ENCODE results near the gene SFI1. TPM values are rescaled to one million over a fixed set of nuclear protein-coding genes. Genes with fewer than 3 reads are reported as not detected.

Gene SFI1
- total and polyA plus RNA-seq, 4 donors: 3.1 to 16.2 (median 7.4) TPM

DNA sequence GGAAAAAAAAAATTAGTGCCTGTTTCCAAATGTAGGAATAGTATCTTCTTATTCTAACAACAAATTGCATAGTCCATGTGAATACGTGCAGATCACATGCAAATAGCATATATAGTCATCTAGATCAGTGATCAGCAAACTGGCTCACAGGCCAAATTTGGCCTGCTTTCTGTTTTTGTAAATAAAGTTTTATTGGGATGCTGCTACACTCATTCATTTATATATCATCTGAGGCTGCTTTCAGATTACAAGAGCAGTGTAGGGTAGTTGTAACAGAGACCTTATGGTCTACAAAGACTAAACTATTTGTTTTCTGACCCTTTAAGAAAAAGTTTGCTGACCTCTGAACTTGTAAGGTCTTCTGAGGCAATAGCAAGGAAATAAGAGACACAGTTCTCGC, 65.6 kb downstream of the SFI1 start:
- Histone ChIP-seq H3K4me1 (ENCODE audit: control insufficient read depth in 4 of 4, insufficient read depth in 4 of 4, low read length in 3 of 4) (no peaks in the 10 kb centered on the region), H3K4me3 (ENCODE audit: low read depth in 1 of 3, low read length in 3 of 3) (no peak overlapping the region), H3K9ac (ENCODE audit: low read depth in 1 of 2, low read length in 2 of 2) (no peak overlapping the region), H3K9me3 (ENCODE audit: control insufficient read depth in 4 of 4, low read length in 3 of 4) (no peaks in the 10 kb centered on the region), H3K27me3 (ENCODE audit: control insufficient read depth in 4 of 4, insufficient read depth in 4 of 4, low read length in 3 of 4) (no peaks in the 10 kb centered on the region), H3K27ac (ENCODE audit: low read depth in 1 of 2, low read length in 2 of 2) (no peak overlapping the region), H3K36me3 (ENCODE audit: control insufficient read depth in 4 of 4, insufficient read depth in 3 of 4, low read depth in 1 of 4, low read length in 3 of 4) (peaks cover 0 to 4% (median 0%) of the 10 kb centered on the region in 4 donors)
- no peak for DNase-seq (ENCODE audit: low spot score)
- no peak for TF ChIP-seq NR2F2 (IDR thresholded peaks at IDR 0.05)
- no peak for TF ChIP-seq JUND (IDR thresholded peaks at IDR 0.05)
- no peak for TF ChIP-seq SP1 (IDR thresholded peaks at IDR 0.05)
- TF ChIP-seq HNF4A (conservative IDR thresholded peaks at IDR 0.05): no peak
- TF ChIP-seq, protein P1, sequence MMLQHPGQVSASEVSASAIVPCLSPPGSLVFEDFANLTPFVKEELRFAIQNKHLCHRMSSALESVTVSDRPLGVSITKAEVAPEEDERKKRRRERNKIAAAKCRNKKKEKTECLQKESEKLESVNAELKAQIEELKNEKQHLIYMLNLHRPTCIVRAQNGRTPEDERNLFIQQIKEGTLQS (IDR thresholded peaks at IDR 0.05): no peak
- no peak for TF ChIP-seq RAD21 (IDR thresholded peaks at IDR 0.05)
- no peak for TF ChIP-seq FOXA2 (IDR thresholded peaks at IDR 0.05)
- TF ChIP-seq FOXA1 (IDR thresholded peaks at IDR 0.05): no peak
- TF ChIP-seq, protein P2, sequence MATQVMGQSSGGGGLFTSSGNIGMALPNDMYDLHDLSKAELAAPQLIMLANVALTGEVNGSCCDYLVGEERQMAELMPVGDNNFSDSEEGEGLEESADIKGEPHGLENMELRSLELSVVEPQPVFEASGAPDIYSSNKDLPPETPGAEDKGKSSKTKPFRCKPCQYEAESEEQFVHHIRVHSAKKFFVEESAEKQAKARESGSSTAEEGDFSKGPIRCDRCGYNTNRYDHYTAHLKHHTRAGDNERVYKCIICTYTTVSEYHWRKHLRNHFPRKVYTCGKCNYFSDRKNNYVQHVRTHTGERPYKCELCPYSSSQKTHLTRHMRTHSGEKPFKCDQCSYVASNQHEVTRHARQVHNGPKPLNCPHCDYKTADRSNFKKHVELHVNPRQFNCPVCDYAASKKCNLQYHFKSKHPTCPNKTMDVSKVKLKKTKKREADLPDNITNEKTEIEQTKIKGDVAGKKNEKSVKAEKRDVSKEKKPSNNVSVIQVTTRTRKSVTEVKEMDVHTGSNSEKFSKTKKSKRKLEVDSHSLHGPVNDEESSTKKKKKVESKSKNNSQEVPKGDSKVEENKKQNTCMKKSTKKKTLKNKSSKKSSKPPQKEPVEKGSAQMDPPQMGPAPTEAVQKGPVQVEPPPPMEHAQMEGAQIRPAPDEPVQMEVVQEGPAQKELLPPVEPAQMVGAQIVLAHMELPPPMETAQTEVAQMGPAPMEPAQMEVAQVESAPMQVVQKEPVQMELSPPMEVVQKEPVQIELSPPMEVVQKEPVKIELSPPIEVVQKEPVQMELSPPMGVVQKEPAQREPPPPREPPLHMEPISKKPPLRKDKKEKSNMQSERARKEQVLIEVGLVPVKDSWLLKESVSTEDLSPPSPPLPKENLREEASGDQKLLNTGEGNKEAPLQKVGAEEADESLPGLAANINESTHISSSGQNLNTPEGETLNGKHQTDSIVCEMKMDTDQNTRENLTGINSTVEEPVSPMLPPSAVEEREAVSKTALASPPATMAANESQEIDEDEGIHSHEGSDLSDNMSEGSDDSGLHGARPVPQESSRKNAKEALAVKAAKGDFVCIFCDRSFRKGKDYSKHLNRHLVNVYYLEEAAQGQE (IDR thresholded peaks at IDR 0.05): no peak
- TF ChIP-seq RXRA (IDR thresholded peaks at IDR 0.05): no peak
- no peak for TF ChIP-seq HNF4G (IDR thresholded peaks at IDR 0.05)
- no peak for TF ChIP-seq GABPA (IDR thresholded peaks at IDR 0.05 in 1 of 2, conservative IDR thresholded peaks at IDR 0.05 in 1 of 2)
- no peak for TF ChIP-seq EGR1 (IDR thresholded peaks at IDR 0.05; ENCODE audit: low read depth in 2 of 2)
- TF ChIP-seq, protein P3, sequence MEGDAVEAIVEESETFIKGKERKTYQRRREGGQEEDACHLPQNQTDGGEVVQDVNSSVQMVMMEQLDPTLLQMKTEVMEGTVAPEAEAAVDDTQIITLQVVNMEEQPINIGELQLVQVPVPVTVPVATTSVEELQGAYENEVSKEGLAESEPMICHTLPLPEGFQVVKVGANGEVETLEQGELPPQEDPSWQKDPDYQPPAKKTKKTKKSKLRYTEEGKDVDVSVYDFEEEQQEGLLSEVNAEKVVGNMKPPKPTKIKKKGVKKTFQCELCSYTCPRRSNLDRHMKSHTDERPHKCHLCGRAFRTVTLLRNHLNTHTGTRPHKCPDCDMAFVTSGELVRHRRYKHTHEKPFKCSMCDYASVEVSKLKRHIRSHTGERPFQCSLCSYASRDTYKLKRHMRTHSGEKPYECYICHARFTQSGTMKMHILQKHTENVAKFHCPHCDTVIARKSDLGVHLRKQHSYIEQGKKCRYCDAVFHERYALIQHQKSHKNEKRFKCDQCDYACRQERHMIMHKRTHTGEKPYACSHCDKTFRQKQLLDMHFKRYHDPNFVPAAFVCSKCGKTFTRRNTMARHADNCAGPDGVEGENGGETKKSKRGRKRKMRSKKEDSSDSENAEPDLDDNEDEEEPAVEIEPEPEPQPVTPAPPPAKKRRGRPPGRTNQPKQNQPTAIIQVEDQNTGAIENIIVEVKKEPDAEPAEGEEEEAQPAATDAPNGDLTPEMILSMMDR (IDR thresholded peaks at IDR 0.05; ENCODE audit: low read depth, low read length, missing input control): no peak
- TF ChIP-seq, protein P4, sequence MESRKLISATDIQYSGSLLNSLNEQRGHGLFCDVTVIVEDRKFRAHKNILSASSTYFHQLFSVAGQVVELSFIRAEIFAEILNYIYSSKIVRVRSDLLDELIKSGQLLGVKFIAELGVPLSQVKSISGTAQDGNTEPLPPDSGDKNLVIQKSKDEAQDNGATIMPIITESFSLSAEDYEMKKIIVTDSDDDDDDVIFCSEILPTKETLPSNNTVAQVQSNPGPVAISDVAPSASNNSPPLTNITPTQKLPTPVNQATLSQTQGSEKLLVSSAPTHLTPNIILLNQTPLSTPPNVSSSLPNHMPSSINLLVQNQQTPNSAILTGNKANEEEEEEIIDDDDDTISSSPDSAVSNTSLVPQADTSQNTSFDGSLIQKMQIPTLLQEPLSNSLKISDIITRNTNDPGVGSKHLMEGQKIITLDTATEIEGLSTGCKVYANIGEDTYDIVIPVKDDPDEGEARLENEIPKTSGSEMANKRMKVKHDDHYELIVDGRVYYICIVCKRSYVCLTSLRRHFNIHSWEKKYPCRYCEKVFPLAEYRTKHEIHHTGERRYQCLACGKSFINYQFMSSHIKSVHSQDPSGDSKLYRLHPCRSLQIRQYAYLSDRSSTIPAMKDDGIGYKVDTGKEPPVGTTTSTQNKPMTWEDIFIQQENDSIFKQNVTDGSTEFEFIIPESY (IDR thresholded peaks at IDR 0.05): no peak
- WGBS: 96% methylated on average over 2 of the region's 2 CpGs

DNA sequence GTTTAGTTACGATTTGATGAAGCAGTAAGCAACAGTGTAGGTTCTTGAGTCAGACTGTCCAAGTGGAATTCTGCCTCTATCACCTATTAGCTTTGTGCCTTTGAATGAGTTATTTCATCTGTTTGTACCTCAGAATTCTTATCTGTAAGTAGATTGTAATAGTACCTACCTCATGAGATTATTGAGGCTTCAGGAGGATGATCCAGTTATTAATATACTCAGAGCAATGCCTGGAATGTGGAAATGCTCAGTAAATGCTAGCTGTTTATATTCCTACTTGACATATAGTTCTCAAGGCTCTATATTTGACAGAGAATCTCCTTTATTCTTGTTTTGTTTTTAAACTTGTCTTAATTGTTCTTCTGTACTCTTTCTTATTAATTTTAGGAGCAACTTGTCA, 70.1 kb downstream of the SFI1 start:
- DNase-seq (ENCODE audit: low spot score): no peak
- no peaks in the 10 kb centered on the region for H3K27me3 ChIP-seq (ENCODE audit: control insufficient read depth in 4 of 4, insufficient read depth in 4 of 4, low read length in 3 of 4)
- no peaks in the 10 kb centered on the region for H3K9me3 ChIP-seq (ENCODE audit: control insufficient read depth in 4 of 4, low read length in 3 of 4)
- no peak overlapping the region for H3K27ac ChIP-seq (ENCODE audit: low read depth in 1 of 2, low read length in 2 of 2)
- no peak for TF ChIP-seq FOXA2 (IDR thresholded peaks at IDR 0.05)
- no peak for TF ChIP-seq FOXA1 (IDR thresholded peaks at IDR 0.05)
- no peak for TF ChIP-seq TAF1 (conservative IDR thresholded peaks at IDR 0.05)
- TF ChIP-seq YY1 (IDR thresholded peaks at IDR 0.05): no peak
- TF ChIP-seq HNF4G (IDR thresholded peaks at IDR 0.05): no peak
- no peak for TF ChIP-seq RAD21 (IDR thresholded peaks at IDR 0.05)
- no peak for TF ChIP-seq RXRA (IDR thresholded peaks at IDR 0.05)
- TF ChIP-seq SP1 (IDR thresholded peaks at IDR 0.05): no peak
- no peak for TF ChIP-seq GABPA (IDR thresholded peaks at IDR 0.05 in 1 of 2, conservative IDR thresholded peaks at IDR 0.05 in 1 of 2)
- TF ChIP-seq JUND (IDR thresholded peaks at IDR 0.05): no peak
- no peak for TF ChIP-seq NR2F2 (IDR thresholded peaks at IDR 0.05)
- no peak overlapping the region for H3K9ac ChIP-seq (ENCODE audit: low read depth in 1 of 2, low read length in 2 of 2)
- H3K4me3 ChIP-seq (ENCODE audit: low read depth in 1 of 3, low read length in 3 of 3): no peak overlapping the region
- H3K4me1 ChIP-seq (ENCODE audit: control insufficient read depth in 4 of 4, insufficient read depth in 4 of 4, low read length in 3 of 4): no peaks in the 10 kb centered on the region
- 97% methylated on average over 1 of the region's 1 CpG for WGBS
- no peaks in the 10 kb centered on the region for H3K36me3 ChIP-seq (ENCODE audit: control insufficient read depth in 4 of 4, insufficient read depth in 3 of 4, low read depth in 1 of 4, low read length in 3 of 4)

Measured in liver (tissue), 9 donors.